ENCODE results near the gene UBE2A. TPM values are rescaled to one million over a fixed set of nuclear protein-coding genes. Genes with fewer than 3 reads are reported as not detected.

UBE2A gene
- total and polyA plus RNA-seq, 2 of the 13 experiments (the other 11 are each of a cell fraction or from before 2014, with no cell fraction given): 17.0 to 30.5 TPM

DNA sequence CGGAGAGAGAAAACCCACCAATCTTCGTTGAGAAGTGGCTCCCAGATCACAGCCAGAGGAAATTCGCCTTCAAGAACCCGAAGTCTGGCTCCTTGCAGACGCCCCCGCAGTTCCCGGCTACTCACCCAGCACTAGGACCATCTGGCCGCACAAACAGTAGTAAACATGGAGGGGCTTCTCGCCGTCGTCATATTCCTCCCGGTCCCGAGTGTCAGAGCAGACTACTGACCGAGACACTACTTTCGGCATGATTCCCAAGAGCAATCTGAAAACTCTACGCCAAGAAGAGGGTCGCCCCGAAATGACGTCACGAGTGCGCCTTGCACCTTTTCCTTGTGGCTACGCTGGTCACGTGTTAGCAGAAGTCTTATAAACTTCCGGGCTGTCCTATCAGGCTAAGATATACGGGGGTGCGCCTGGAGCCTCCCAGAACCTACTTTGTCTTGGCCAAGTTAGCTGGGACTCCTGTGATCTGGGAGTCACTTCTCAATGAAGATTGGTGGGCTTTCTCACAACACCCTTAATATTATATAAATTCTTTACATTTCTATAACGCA is 9.2 kb upstream of the UBE2A start, which contains the start of gene STEEP1 (continued):
- TF ChIP-seq HMGXB4 (CRISPR knock-in tag; IDR thresholded peaks at IDR 0.05; ENCODE audit: borderline replicate concordance in 1 of 2, low read depth in 1 of 2) (no peak; a peak in 1 of 4 replicates), HDAC1 (CRISPR knock-in tag; IDR thresholded peaks at IDR 0.05) (0 out of 2 replicates have a peak, but pooled peaks have one; percentile 46), GATAD1 (CRISPR knock-in tag; IDR thresholded peaks at IDR 0.05) (peak; percentile 96), FOSL2 (CRISPR knock-in tag; IDR thresholded peaks at IDR 0.05) (0 out of 2 replicates have a peak, but pooled peaks have one; percentile 16), ZSCAN31 (CRISPR knock-in tag; IDR thresholded peaks at IDR 0.05; ENCODE audit: low read depth) (no peak), NCOA2 (CRISPR knock-in tag; IDR thresholded peaks at IDR 0.05) (no peak), RAD51 (IDR thresholded peaks at IDR 0.05; ENCODE audit: borderline replicate concordance) (peak; percentile 58; the same call in 1 of the 2 replicates), PHF20 (CRISPR knock-in tag; IDR thresholded peaks at IDR 0.05) (peak; percentile 91), ZBTB1 (CRISPR knock-in tag; IDR thresholded peaks at IDR 0.05; ENCODE audit: borderline replicate concordance) (no peak), ZNF562 (CRISPR knock-in tag; IDR thresholded peaks at IDR 0.05; ENCODE audit: borderline replicate concordance) (no peak), ZNF337 (CRISPR knock-in tag; IDR thresholded peaks at IDR 0.05; ENCODE audit: borderline replicate concordance, low read depth) (no peak), POLR2AphosphoS5 (IDR thresholded peaks at IDR 0.05; ENCODE audit: low read depth, low read length) (peak; percentile 62), ARHGAP35 (CRISPR knock-in tag; IDR thresholded peaks at IDR 0.05; ENCODE audit: borderline replicate concordance) (no peak), ZNF589 (CRISPR knock-in tag; conservative IDR thresholded peaks at IDR 0.05) (no peak), SIX4 (CRISPR knock-in tag; IDR thresholded peaks at IDR 0.05) (no peak), KLF6 (CRISPR knock-in tag; IDR thresholded peaks at IDR 0.05) (no peak), JUND (CRISPR knock-in tag; IDR thresholded peaks at IDR 0.05) (no peak), PCBP2 (optimal IDR thresholded peaks at IDR 0.05; ENCODE audit: low read depth, low read length, poor library complexity, severe bottlenecking) (no peak), ZNF431 (CRISPR knock-in tag; IDR thresholded peaks at IDR 0.05; ENCODE audit: borderline replicate concordance, low read depth) (no peak), SMAD9 (CRISPR knock-in tag; IDR thresholded peaks at IDR 0.05) (no peak), SOX5 (CRISPR knock-in tag; IDR thresholded peaks at IDR 0.05; ENCODE audit: borderline replicate concordance) (no peak), ZNF496 (CRISPR knock-in tag; IDR thresholded peaks at IDR 0.05; ENCODE audit: insufficient replicate concordance) (no peak), FOXP4 (CRISPR knock-in tag; IDR thresholded peaks at IDR 0.05) (peak; percentile 26; the same call in 1 of the 2 replicates), SCMH1 (CRISPR knock-in tag; IDR thresholded peaks at IDR 0.05; ENCODE audit: borderline replicate concordance) (no peak), GFI1 (CRISPR knock-in tag; IDR thresholded peaks at IDR 0.05; ENCODE audit: borderline replicate concordance) (no peak), FOXO4 (CRISPR knock-in tag; conservative IDR thresholded peaks at IDR 0.05) (no peak), KDM4B (CRISPR knock-in tag; IDR thresholded peaks at IDR 0.05) (no peak)

Data from HepG2 (cell line).